ENCODE data around the gene PRKAR2A. TPM values are rescaled to one million over a fixed set of nuclear protein-coding genes. Genes with fewer than 3 reads are reported as not detected.

The PRKAR2A gene
- total and polyA plus RNA-seq, 2 donors (not counting 3 experiments of a cell fraction or from before 2014, with no cell fraction given): 8.6 to 69.9 TPM

- Histone ChIP-seq H3K4me1 (ENCODE audit: control insufficient read depth, extremely low read depth, insufficient read depth, low read length) (peaks cover 3% of the 10 kb centered on the region), H3K79me2 (ENCODE audit: control insufficient read depth, insufficient read depth, low read length) (peaks cover 92% of the 10 kb centered on the region), H3K9ac (replicated peaks; ENCODE audit: extremely low read depth, insufficient read depth, low read length) (no peak overlapping the region), H3K27me3 (ENCODE audit: control insufficient read depth in 2 of 2, insufficient read depth in 2 of 2, low read length in 2 of 2) (no peaks in the 10 kb centered on the region), H3K27ac (ENCODE audit: insufficient read depth, low read depth, low read length) (no peak overlapping the region), H2AFZ (ENCODE audit: low read depth, low read length) (no peak overlapping the region), H3K9me3 (replicated peaks; ENCODE audit: control insufficient read depth, insufficient read depth, low read length) (no peaks in the 10 kb centered on the region), H3K4me2 (ENCODE audit: insufficient read depth, low read length) (no peak overlapping the region), H3K36me3 (ENCODE audit: control insufficient read depth in 2 of 2, extremely low read depth in 1 of 2, insufficient read depth in 2 of 2, low read length in 2 of 2) (peaks cover 10 to 21% of the 10 kb centered on the region in 2 experiments), H4K20me1 (replicated peaks; ENCODE audit: control insufficient read depth, extremely low read depth, insufficient read depth, low read length) (peaks cover 19% of the 10 kb centered on the region), H3K9me1 (replicated peaks; ENCODE audit: control insufficient read depth, extremely low read depth, insufficient read depth, low read length) (no peaks in the 10 kb centered on the region), H3K4me3 (replicated peaks in 1 of 3; ENCODE audit: insufficient read depth in 1 of 3, low read depth in 1 of 3, low read length in 3 of 3) (no peak overlapping the region)
- ChIA-PET POLR2A (interaction anchor here (0.7 kb wide), 1 partner anchor 9 kb away, joined by 3 read pairs; no protein-coding TSS in a partner anchor), CTCF (interaction anchor here (0.9 to 2.0 kb wide), 2 partner anchors 8 to 33 kb away, joined by 4 to 5 read pairs; no protein-coding TSS in a partner anchor)
- TF ChIP-seq JUN (IDR thresholded peaks at IDR 0.05; ENCODE audit: borderline replicate concordance, insufficient read depth, insufficient read length, low read depth) (no peak), MYC (IDR thresholded peaks at IDR 0.05; ENCODE audit: low read depth, low read length) (no peak), EZH2 (IDR thresholded peaks at IDR 0.05; ENCODE audit: borderline replicate concordance, low read depth, low read length, severe bottlenecking) (no peak), POLR2AphosphoS5 (IDR thresholded peaks at IDR 0.05; ENCODE audit: insufficient read depth, low read depth, low read length) (no peak), GATA2 (IDR thresholded peaks at IDR 0.05; ENCODE audit: insufficient read depth, insufficient read length, low read depth, low read length) (no peak), FOS (IDR thresholded peaks at IDR 0.05; ENCODE audit: borderline replicate concordance, insufficient read depth, low read length) (no peak), POLR2A (IDR thresholded peaks at IDR 0.05; ENCODE audit: low read depth, low read length) (no peak), CTCF (IDR thresholded peaks at IDR 0.05; ENCODE audit: extremely low read depth in 1 of 2, insufficient read depth in 1 of 2, low read depth in 1 of 2, low read length in 2 of 2) (no peak), MAX (IDR thresholded peaks at IDR 0.05; ENCODE audit: insufficient read depth, insufficient read length) (no peak)
- DNase-seq (ENCODE audit: low read depth, low spot score): no peak
- dilution Hi-C loops (cut with MboI; ENCODE audit: extremely low pct_ligation_motif_present, low sequenced_read_pairs): no loop called here
- FAIRE-seq: no peak
- intact Hi-C loops (cut with micrococcal nuclease): no loop called here
- no TSS peak for BruUV-seq (replicated peaks)
Observed at GRCh38 chr3:48707157-48707556, 140.5 kb downstream of the PRKAR2A start.

All from endothelial cell of umbilical vein (primary cell).